Measurements from ENCODE around the gene GBF1.

The GBF1 gene

GRCh38 chr10:102332772-102333171, 87.4 kb downstream of the GBF1 start:
- no peak for DNase-seq (ENCODE audit: low read depth in 2 of 2)
- no peak overlapping the region for H3K4me3 ChIP-seq (replicated peaks in 1 of 2; ENCODE audit: low read depth in 2 of 2, low read length in 2 of 2)
- TF ChIP-seq, protein P1, sequence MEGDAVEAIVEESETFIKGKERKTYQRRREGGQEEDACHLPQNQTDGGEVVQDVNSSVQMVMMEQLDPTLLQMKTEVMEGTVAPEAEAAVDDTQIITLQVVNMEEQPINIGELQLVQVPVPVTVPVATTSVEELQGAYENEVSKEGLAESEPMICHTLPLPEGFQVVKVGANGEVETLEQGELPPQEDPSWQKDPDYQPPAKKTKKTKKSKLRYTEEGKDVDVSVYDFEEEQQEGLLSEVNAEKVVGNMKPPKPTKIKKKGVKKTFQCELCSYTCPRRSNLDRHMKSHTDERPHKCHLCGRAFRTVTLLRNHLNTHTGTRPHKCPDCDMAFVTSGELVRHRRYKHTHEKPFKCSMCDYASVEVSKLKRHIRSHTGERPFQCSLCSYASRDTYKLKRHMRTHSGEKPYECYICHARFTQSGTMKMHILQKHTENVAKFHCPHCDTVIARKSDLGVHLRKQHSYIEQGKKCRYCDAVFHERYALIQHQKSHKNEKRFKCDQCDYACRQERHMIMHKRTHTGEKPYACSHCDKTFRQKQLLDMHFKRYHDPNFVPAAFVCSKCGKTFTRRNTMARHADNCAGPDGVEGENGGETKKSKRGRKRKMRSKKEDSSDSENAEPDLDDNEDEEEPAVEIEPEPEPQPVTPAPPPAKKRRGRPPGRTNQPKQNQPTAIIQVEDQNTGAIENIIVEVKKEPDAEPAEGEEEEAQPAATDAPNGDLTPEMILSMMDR (IDR thresholded peaks at IDR 0.05; ENCODE audit: low read depth, low read length), result no peak

- DNase-seq (ENCODE audit: low read depth in 2 of 2), result peak in 1 of 2 donors; percentile 79
- H3K4me3 ChIP-seq (replicated peaks in 1 of 2; ENCODE audit: low read depth in 2 of 2, low read length in 2 of 2), result no peak overlapping the region
- TF ChIP-seq, protein P1 (IDR thresholded peaks at IDR 0.05; ENCODE audit: low read depth, low read length), result no peak
Observed at GRCh38 chr10:102334101-102334500, 88.8 kb downstream of the GBF1 start.

GRCh38 chr10:102335184-102335583, 89.9 kb downstream of the GBF1 start:
- TF ChIP-seq, protein P1 (IDR thresholded peaks at IDR 0.05; ENCODE audit: low read depth, low read length), result no peak
- peak; percentile 38 to 72 for DNase-seq (ENCODE audit: low read depth in 2 of 2)
- no peak overlapping the region for H3K4me3 ChIP-seq (replicated peaks in 1 of 2; ENCODE audit: low read depth in 2 of 2, low read length in 2 of 2)

- DNase-seq (ENCODE audit: low read depth in 2 of 2), result no peak
- TF ChIP-seq, protein P1 (IDR thresholded peaks at IDR 0.05; ENCODE audit: low read depth, low read length), result no peak
Observed at GRCh38 chr10:102341038-102341688, 95.8 kb downstream of the GBF1 start.

DNA sequence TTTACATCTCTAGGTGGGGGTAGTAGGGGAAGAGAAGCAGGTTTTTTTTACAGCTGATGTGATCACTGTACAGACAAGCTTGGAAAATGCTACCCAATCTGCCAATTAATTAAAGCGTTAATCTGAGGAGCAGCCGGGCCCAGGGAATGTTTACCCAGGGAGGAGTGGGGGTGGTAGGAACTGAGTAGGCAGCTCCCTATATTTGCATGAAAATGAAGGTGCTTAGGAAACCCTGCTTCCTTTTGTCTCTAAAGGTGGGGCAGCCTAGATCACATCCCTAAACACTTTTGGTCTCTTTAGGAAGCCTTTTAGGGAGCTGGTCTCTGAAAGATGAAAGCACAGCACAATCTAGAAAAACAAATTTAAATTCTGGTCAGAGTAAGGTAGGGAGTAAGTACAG, 97.1 kb downstream of the GBF1 start:
- peak; percentile 5 to 35 for DNase-seq (ENCODE audit: low read depth in 2 of 2)
- H3K4me3 ChIP-seq (replicated peaks in 1 of 2; ENCODE audit: low read depth in 2 of 2, low read length in 2 of 2), result no peak overlapping the region
- TF ChIP-seq, protein P1 (IDR thresholded peaks at IDR 0.05; ENCODE audit: low read depth, low read length), result no peak

More at GRCh38 chr10:102341038-102341688, 95.8 kb downstream of the GBF1 start:
- H3K4me3 ChIP-seq (replicated peaks in 1 of 2; ENCODE audit: low read depth in 2 of 2, low read length in 2 of 2), result no peak overlapping the region

DNA sequence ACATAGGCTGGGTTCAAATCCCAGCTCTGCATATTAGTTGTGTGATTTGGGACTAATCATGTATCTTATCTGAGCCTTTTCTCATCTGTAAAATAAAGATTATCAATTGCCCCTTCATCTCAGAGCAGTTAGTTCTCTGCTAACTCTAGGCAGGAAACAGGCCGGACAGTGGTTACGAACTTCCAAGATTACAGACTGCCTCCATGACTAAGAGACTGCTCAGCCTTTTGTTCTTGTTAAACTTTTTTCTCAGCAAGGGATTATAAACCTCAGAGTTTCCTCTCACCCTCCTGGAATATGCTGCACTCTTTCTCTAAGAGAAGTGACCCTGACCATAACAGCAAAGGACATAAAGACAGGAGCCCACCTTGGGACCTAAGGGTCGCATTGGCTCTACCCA, 97.6 kb downstream of the GBF1 start:
- DNase-seq (ENCODE audit: low read depth in 2 of 2), result peak; percentile 73 to 90
- TF ChIP-seq, protein P1 (IDR thresholded peaks at IDR 0.05; ENCODE audit: low read depth, low read length), result no peak
- H3K4me3 ChIP-seq (replicated peaks in 1 of 2; ENCODE audit: low read depth in 2 of 2, low read length in 2 of 2), result no peak overlapping the region

DNA sequence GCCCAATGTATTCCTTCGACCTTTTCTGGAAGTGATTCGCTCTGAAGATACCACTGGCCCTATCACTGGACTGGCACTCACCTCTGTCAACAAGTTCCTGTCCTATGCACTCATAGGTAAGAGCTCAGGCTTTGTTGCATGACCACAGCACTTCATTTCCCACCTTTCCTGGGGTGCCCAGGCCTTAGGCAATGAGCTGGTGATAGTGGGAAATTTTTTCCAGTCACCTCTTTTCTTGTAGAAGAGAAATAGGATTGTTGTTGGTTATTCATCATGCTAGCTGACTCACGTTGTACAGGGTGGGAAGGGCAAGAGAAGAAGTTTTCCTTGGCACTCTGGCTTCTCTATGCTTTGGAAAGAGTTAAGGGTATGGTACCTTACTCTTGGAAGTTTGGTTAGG, 98.7 kb downstream of the GBF1 start:
- H3K4me3 ChIP-seq (replicated peaks in 1 of 2; ENCODE audit: low read depth in 2 of 2, low read length in 2 of 2), result no peak overlapping the region
- TF ChIP-seq, protein P1 (IDR thresholded peaks at IDR 0.05; ENCODE audit: low read depth, low read length), result no peak
- peak; percentile 14 to 80 for DNase-seq (ENCODE audit: low read depth in 2 of 2)
